Measurements from ENCODE around the gene STRA8.

DNA sequence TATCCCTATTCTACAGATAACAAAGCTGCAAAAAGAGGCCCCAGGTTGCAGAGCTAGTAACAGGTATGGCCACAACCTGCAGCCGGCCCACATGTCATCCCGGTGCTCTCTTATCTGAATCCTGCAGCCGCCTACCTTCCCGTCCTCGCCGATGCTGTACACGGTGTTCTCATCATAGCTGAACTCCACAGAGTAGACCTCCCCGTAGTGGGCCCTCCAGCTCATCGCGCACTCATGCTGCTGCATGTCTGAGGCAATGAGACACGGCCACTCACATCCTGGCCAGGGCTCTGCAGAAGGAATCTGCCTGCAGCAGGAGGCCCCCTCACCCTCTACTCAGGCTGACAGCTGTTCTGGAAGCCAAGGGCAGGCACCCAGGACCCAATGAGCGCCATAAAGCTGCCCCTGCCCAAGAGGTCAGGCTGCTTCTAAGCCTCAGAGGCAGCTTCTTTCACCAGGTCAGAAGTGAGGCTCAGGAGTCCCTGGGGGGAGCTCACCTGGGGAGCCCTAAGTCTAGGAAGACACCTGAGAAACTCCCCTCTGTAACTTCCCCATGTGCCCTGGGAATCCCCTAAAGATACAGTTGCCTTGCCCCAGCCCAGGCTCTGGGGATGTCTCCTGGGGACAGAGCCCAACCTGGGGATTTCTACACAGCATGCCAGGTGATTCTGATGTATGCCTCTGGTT is 45.2 kb upstream of the STRA8 start:
- TF ChIP-seq, protein P1, sequence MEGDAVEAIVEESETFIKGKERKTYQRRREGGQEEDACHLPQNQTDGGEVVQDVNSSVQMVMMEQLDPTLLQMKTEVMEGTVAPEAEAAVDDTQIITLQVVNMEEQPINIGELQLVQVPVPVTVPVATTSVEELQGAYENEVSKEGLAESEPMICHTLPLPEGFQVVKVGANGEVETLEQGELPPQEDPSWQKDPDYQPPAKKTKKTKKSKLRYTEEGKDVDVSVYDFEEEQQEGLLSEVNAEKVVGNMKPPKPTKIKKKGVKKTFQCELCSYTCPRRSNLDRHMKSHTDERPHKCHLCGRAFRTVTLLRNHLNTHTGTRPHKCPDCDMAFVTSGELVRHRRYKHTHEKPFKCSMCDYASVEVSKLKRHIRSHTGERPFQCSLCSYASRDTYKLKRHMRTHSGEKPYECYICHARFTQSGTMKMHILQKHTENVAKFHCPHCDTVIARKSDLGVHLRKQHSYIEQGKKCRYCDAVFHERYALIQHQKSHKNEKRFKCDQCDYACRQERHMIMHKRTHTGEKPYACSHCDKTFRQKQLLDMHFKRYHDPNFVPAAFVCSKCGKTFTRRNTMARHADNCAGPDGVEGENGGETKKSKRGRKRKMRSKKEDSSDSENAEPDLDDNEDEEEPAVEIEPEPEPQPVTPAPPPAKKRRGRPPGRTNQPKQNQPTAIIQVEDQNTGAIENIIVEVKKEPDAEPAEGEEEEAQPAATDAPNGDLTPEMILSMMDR (IDR thresholded peaks at IDR 0.05) = no peak
- no peak for TF ChIP-seq POLR2A (IDR thresholded peaks at IDR 0.05)
- no peak for TF ChIP-seq POLR2AphosphoS5 (IDR thresholded peaks at IDR 0.05)

All from upper lobe of left lung (tissue), 4 donors.